IMR-90 (cell line): ENCODE data around the gene ACSL3. TPM values are rescaled to one million over a fixed set of nuclear protein-coding genes. Genes with fewer than 3 reads are reported as not detected.

Source experiments
- ATAC-seq: fragments of 200-7000 bp; cut with Tn5 transposase; 2 replicates; pipeline ENCODE4 v1.9.1; 2020; ENCODE audit warnings: low read depth, mild to moderate bottlenecking, moderate library complexity
- BruUV-seq: library from RNA; stranded (reverse); fragments of 400-500 nt; replicated peaks from 2 replicates; lab custom pipeline; 2021; lab: Mats Ljungman, UMichigan
- CTCF ChIA-PET: fragments of 300-600 bp; formaldehyde crosslinking; extraction: SDS; loops from one replicate; lab custom pipeline; 2021; ENCODE audit warnings: antibody characterized with exemption; lab: Yijun Ruan, JAX
- POLR2A ChIA-PET: fragments of 300-600 bp; sonication (Branson Sonifier 250); formaldehyde crosslinking; loops from one replicate; lab custom pipeline; 2022; ENCODE audit warnings: antibody characterized with exemption; ENCODE audit not compliant: unreplicated experiment; lab: Charles Lee
- DNase-seq: peaks from one replicate; pipeline ENCODE4 v3.0.0; 2013
- H2AFZ ChIP-seq: replicated peaks from 2 replicates; pipeline ENCODE3; 2013; ENCODE audit warnings: low read length, mild to moderate bottlenecking; ENCODE audit not compliant: poor library complexity
- H2AK5ac ChIP-seq: 2 replicates; pipeline ENCODE4 v1.6.1; 2013; ENCODE audit warnings: low read depth, low read length, inconsistent platforms
- H2AK9ac ChIP-seq: replicated peaks from 2 replicates; pipeline ENCODE3; 2013; ENCODE audit warnings: mild to moderate bottlenecking, low read depth, low read length, moderate library complexity; ENCODE audit not compliant: poor library complexity
- H2BK120ac ChIP-seq: 2 replicates; pipeline ENCODE4 v1.6.1; 2013; ENCODE audit warnings: low read depth, low read length, inconsistent platforms
- H2BK15ac ChIP-seq: 3 replicates; pipeline ENCODE4 v1.6.1; 2013; ENCODE audit warnings: low read depth, low read length, inconsistent platforms
- H2BK20ac ChIP-seq: 2 replicates; pipeline ENCODE4 v1.6.1; 2013; ENCODE audit warnings: low read depth, mild to moderate bottlenecking, inconsistent platforms, low read length, moderate library complexity
- H2BK5ac ChIP-seq: 2 replicates; pipeline ENCODE4 v1.6.1; 2013; ENCODE audit warnings: mild to moderate bottlenecking, low read depth, low read length, inconsistent platforms; ENCODE audit not compliant: poor library complexity, severe bottlenecking
- H3K14ac ChIP-seq: replicated peaks from 2 replicates; pipeline ENCODE4 v1.6.1; 2013; ENCODE audit warnings: low read depth, low read length, inconsistent platforms
- H3K18ac ChIP-seq: 2 replicates; pipeline ENCODE4 v1.6.1; 2013; ENCODE audit warnings: low read depth, low read length, control low read depth
- H3K23ac ChIP-seq: 2 replicates; pipeline ENCODE4 v1.6.1; 2013; ENCODE audit warnings: low read depth, low read length, inconsistent platforms
- H3K27ac ChIP-seq: 2 replicates; pipeline ENCODE4 v1.5.1; 2013; ENCODE audit warnings: mild to moderate bottlenecking, control low read depth, low read length; ENCODE audit not compliant: insufficient read depth
- H3K27me3 ChIP-seq: 2 replicates; pipeline ENCODE4 v1.6.1; 2013; ENCODE audit warnings: low read length; ENCODE audit not compliant: control insufficient read depth, insufficient read depth
- H3K36me3 ChIP-seq: 2 replicates; pipeline ENCODE4 v1.6.1; 2013; ENCODE audit warnings: low read length, mixed read lengths; ENCODE audit not compliant: control insufficient read depth, insufficient read depth
- H3K4ac ChIP-seq: 2 replicates; pipeline ENCODE4 v1.6.1; 2013; ENCODE audit warnings: low read depth, low read length, inconsistent platforms
- H3K4me1 ChIP-seq: 2 replicates; pipeline ENCODE4 v1.6.1; 2013; ENCODE audit warnings: low read length, mixed read lengths; ENCODE audit not compliant: control insufficient read depth, insufficient read depth
- H3K4me2 ChIP-seq: 2 replicates; pipeline ENCODE4 v1.6.1; 2013; ENCODE audit warnings: low read depth, mild to moderate bottlenecking, control low read depth, low read length, moderate library complexity
- H3K4me3 ChIP-seq: 2 replicates; pipeline ENCODE4 v1.5.1; 2013; ENCODE audit warnings: low read depth, mild to moderate bottlenecking, control low read depth, low read length, moderate library complexity; ENCODE audit not compliant: insufficient read depth
- H3K56ac ChIP-seq: 2 replicates; pipeline ENCODE4 v1.6.1; 2013; ENCODE audit warnings: low read length, inconsistent platforms; ENCODE audit not compliant: insufficient read depth; ENCODE audit errors: extremely low read depth
- H3K79me1 ChIP-seq, 2 experiments: 2 replicates each; pipeline ENCODE4 v1.6.1; 2013; ENCODE audit warnings: low read length in 2 of 2, inconsistent platforms in 1 of 2, low read depth in 1 of 2
- H3K9ac ChIP-seq: 2 replicates; pipeline ENCODE4 v1.6.1; 2013; ENCODE audit warnings: low read depth, low read length, control low read depth
- H3K9me1 ChIP-seq: 2 replicates; pipeline ENCODE4 v1.6.1; 2013; ENCODE audit warnings: low read length, inconsistent platforms; ENCODE audit not compliant: insufficient read depth
- H3K9me3 ChIP-seq: 2 replicates; pipeline ENCODE4 v1.6.1; 2013; ENCODE audit warnings: low read length; ENCODE audit not compliant: control insufficient read depth, insufficient read depth
- H4K20me1 ChIP-seq: 2 replicates; pipeline ENCODE4 v1.6.1; 2013; ENCODE audit warnings: low read length, inconsistent platforms; ENCODE audit not compliant: insufficient read depth
- H4K5ac ChIP-seq: 2 replicates; pipeline ENCODE4 v1.6.1; 2013; ENCODE audit warnings: mild to moderate bottlenecking, low read depth, low read length, control low read depth
- H4K8ac ChIP-seq, 2 experiments: 2 replicates each; pipeline ENCODE4 v1.6.1; 2013; ENCODE audit warnings: low read depth in 2 of 2, low read length in 2 of 2, control low read depth in 1 of 2, inconsistent platforms in 1 of 2
- H4K91ac ChIP-seq: 2 replicates; pipeline ENCODE4 v1.6.1; 2013; ENCODE audit warnings: low read depth, low read length, inconsistent platforms; ENCODE audit not compliant: insufficient read depth
- BHLHE40 ChIP-seq: fragments of 150-350 bp; IDR thresholded peaks from 2 replicates; pipeline ENCODE4 v1.6.1; 2016; ENCODE audit warnings: mild to moderate bottlenecking, low read depth, low read length
- CEBPB ChIP-seq: IDR thresholded peaks from 2 replicates; pipeline ENCODE4 v1.6.1; 2012; ENCODE audit warnings: low read depth, low read length, improper control_type of control experiment
- CHD1 ChIP-seq: IDR thresholded peaks from 2 replicates; pipeline ENCODE4 v1.6.1; 2012; ENCODE audit warnings: low read depth, low read length, improper control_type of control experiment
- CTCF ChIP-seq: conservative IDR thresholded peaks from 2 replicates; pipeline ENCODE4 v1.5.1; 2012; ENCODE audit warnings: mild to moderate bottlenecking, low read depth, low read length, improper control_type of control experiment
- ELK1 ChIP-seq: fragments of 150-350 bp; IDR thresholded peaks from 2 replicates; pipeline ENCODE4 v1.6.1; 2016; ENCODE audit warnings: low read depth, mild to moderate bottlenecking, low read length, moderate library complexity, borderline replicate concordance
- FOS ChIP-seq: fragments of 150-350 bp; IDR thresholded peaks from 2 replicates; pipeline ENCODE4 v1.6.1; 2016; ENCODE audit warnings: low read depth, low read length
- MAFK ChIP-seq: IDR thresholded peaks from 2 replicates; pipeline ENCODE4 v1.6.1; 2012; ENCODE audit warnings: low read depth, low read length, improper control_type of control experiment
- MAZ ChIP-seq: IDR thresholded peaks from 2 replicates; pipeline ENCODE4 v1.6.1; 2012; ENCODE audit warnings: low read depth, mild to moderate bottlenecking, low read length, improper control_type of control experiment, moderate library complexity, borderline replicate concordance
- MXI1 ChIP-seq: IDR thresholded peaks from 2 replicates; pipeline ENCODE4 v1.6.1; 2012; ENCODE audit warnings: low read depth, mild to moderate bottlenecking, low read length, moderate library complexity, borderline replicate concordance
- NFE2L2 ChIP-seq: fragments of 150-350 bp; IDR thresholded peaks from 2 replicates; pipeline ENCODE4 v1.6.1; 2016; ENCODE audit warnings: low read depth, mild to moderate bottlenecking, low read length
- POLR2A ChIP-seq: IDR thresholded peaks from 2 replicates; pipeline ENCODE4 v1.6.1; 2012; ENCODE audit warnings: mild to moderate bottlenecking, low read depth, low read length
- RAD21 ChIP-seq: IDR thresholded peaks from 2 replicates; pipeline ENCODE4 v1.6.1; 2012; ENCODE audit warnings: low read length, improper control_type of control experiment
- RCOR1 ChIP-seq: IDR thresholded peaks from 2 replicates; pipeline ENCODE4 v1.6.1; 2012; ENCODE audit warnings: mild to moderate bottlenecking, low read length, improper control_type of control experiment; ENCODE audit not compliant: insufficient replicate concordance
- RFX5 ChIP-seq: IDR thresholded peaks from 2 replicates; pipeline ENCODE4 v1.8.0; 2012; ENCODE audit warnings: low read depth, mild to moderate bottlenecking, low read length, moderate library complexity
- SMC3 ChIP-seq: fragments of 150-350 bp; IDR thresholded peaks from 2 replicates; pipeline ENCODE4 v1.6.1; 2016; ENCODE audit warnings: low read depth, mild to moderate bottlenecking, antibody characterized with exemption, low read length, moderate library complexity
- USF2 ChIP-seq: fragments of 150-350 bp; IDR thresholded peaks from 2 replicates; pipeline ENCODE4 v1.6.1; 2017; ENCODE audit warnings: mild to moderate bottlenecking, antibody characterized with exemption, low read length, low read depth
- WGBS, 2 experiments: methylation state at CpG; one replicate each; pipeline versions ENCODE4 v1.1.5 to v1.1.7; 2013; ENCODE audit warnings: missing lambda C conversion rate in 2 of 2; ENCODE audit not compliant: insufficient read length in 1 of 2; ENCODE audit errors: extremely low coverage in 2 of 2; 5-methylcytosine and 5-hydroxymethylcytosine counted together
- dilution Hi-C: fragments of 300-500 bp; cut with HindIII; formaldehyde crosslinking; loops from one replicate; pipeline ENCODE4 v1.14.3; 2018; ENCODE audit warnings: low sequenced_read_pairs; ENCODE audit not compliant: unreplicated experiment
- in situ Hi-C: fragments of 300-500 bp; cut with MboI; formaldehyde crosslinking; loops from 3 replicates; pipeline ENCODE4 v1.14.3; 2019; ENCODE audit warnings: low sequenced_read_pairs, inconsistent platforms, mixed read lengths
- intact Hi-C: fragments of 100-400 bp; cut with micrococcal nuclease; formaldehyde crosslinking; loops from 2 replicates; pipeline ENCODE4 v1.10.0; 2022
- polyA plus RNA-seq, 3 experiments: library from polyadenylated mRNA; depleted of rRNA; stranded (reverse); fragments of >200 nt; gene quantifications; 2 replicates each; pipeline ENCODE4 v1.2.3, GENCODE V29; 2012; ENCODE audit warnings: low replicate concordance in 1 of 3
- total RNA-seq: library from RNA; depleted of rRNA; stranded (reverse); fragments of >200 nt; gene quantifications from 2 replicates; pipeline ENCODE4 v1.2.3, GENCODE V29; 2012

Gene ACSL3
- total and polyA plus RNA-seq, 2 of the 4 experiments (the other 2 are of a cell fraction), result 31.0 to 84.2 TPM

GRCh38 chr2:222926915-222927314 lies 66.1 kb downstream of the ACSL3 start:
- DNase-seq, result no peak
- Histone ChIP-seq H4K20me1 (no peaks in the 10 kb centered on the region), H3K4me3 (no peak overlapping the region), H4K5ac (no peak overlapping the region), H3K9ac (no peak overlapping the region), H3K18ac (no peak overlapping the region), H3K4ac (no peak overlapping the region), H2AFZ (no peak overlapping the region), H2AK5ac (no peak overlapping the region), H3K9me1 (peaks cover 5% of the 10 kb centered on the region; the same call in 1 of the 2 replicates), H3K4me2 (no peak overlapping the region), H2AK9ac (no peak overlapping the region), H4K91ac (no peak overlapping the region), H3K9me3 (no peaks in the 10 kb centered on the region), H4K8ac (no peak overlapping the region; a peak in 1 of 4 replicates), H2BK20ac (no peak overlapping the region), H3K27ac (no peak overlapping the region), H3K23ac (no peak overlapping the region), H3K36me3 (peaks cover 29% of the 10 kb centered on the region), H3K79me1 (peaks cover 13 to 27% of the 10 kb centered on the region in 2 experiments), H3K14ac (no peak overlapping the region), H2BK120ac (no peak overlapping the region), H2BK15ac (no peak overlapping the region), H3K4me1 (peaks cover 4% of the 10 kb centered on the region), H3K56ac (no peak overlapping the region), H3K27me3 (no peaks in the 10 kb centered on the region), H2BK5ac (no peak overlapping the region)
- ChIA-PET CTCF (no interaction called here), POLR2A (interaction anchor here (0.6 kb wide), 1 partner anchor 218 kb away, joined by 3 read pairs; no protein-coding TSS in a partner anchor)
- ATAC-seq, result no peak
- intact Hi-C loops (no loop called here), dilution Hi-C loops (no loop called here), in situ Hi-C loops (no loop called here)
- BruUV-seq, result no TSS peak
- WGBS, 2 experiments, result 100% methylated on average over 4 of the region's 9 CpGs; no CpG with 5 or more reads in 1 of the 2 experiments
- TF ChIP-seq FOS (no peak), BHLHE40 (no peak), CHD1 (no peak), NFE2L2 (no peak), ELK1 (no peak), CEBPB (no peak), MXI1 (no peak), MAFK (no peak), POLR2A (no peak), RAD21 (no peak), MAZ (no peak), SMC3 (no peak), RFX5 (no peak), USF2 (no peak), CTCF (no peak), RCOR1 (no peak)
